Neural cell (in vitro differentiated cells): ENCODE results near the gene S100A2. TPM values are rescaled to one million over a fixed set of nuclear protein-coding genes. Genes with fewer than 3 reads are reported as not detected.

Experiments
- H2AFZ ChIP-seq: fragments of 200-600, 300-800 bp; sonication (generic), shearing (Covaris generic); 2 replicates; pipeline ENCODE4 v1.6.0; 2014; ENCODE audit warnings: low read depth, mild to moderate bottlenecking, antibody characterized with exemption, low read length, moderate library complexity
- H3F3A ChIP-seq: fragments of 200-600 bp; shearing (Covaris generic); 2 replicates; pipeline ENCODE4 v1.6.1; 2016; ENCODE audit warnings: mild to moderate bottlenecking, moderate library complexity, mixed read lengths, antibody characterized with exemption, low read length; ENCODE audit not compliant: insufficient read depth, poor library complexity, severe bottlenecking
- H3K27ac ChIP-seq: fragments of 200-600, 300-800 bp; sonication (generic), shearing (Covaris generic); 2 replicates; pipeline ENCODE4 v1.5.1; 2014; ENCODE audit warnings: mild to moderate bottlenecking, low read length, moderate library complexity
- H3K27me3 ChIP-seq: fragments of 300-800, 200-600 bp; sonication (generic), shearing (Covaris generic); 2 replicates; pipeline ENCODE4 v1.6.0; 2014; ENCODE audit warnings: mild to moderate bottlenecking, low read depth, low read length, moderate library complexity; ENCODE audit not compliant: insufficient read depth
- H3K36me3 ChIP-seq: fragments of 300-800, 200-600 bp; sonication (generic), shearing (Covaris generic); 2 replicates; pipeline ENCODE4 v1.5.1; 2014; ENCODE audit warnings: mild to moderate bottlenecking, antibody characterized with exemption, low read length, moderate library complexity; ENCODE audit not compliant: insufficient read depth
- H3K4me2 ChIP-seq: fragments of 300-800, 200-600 bp; sonication (generic), shearing (Covaris generic); 2 replicates; pipeline ENCODE4 v1.6.0; 2014; ENCODE audit warnings: mild to moderate bottlenecking, low read length
- H3K4me3 ChIP-seq: fragments of 300-800, 200-600 bp; sonication (generic), shearing (Covaris generic); 2 replicates; pipeline ENCODE4 v1.5.1; 2014; ENCODE audit warnings: mild to moderate bottlenecking, low read length, moderate library complexity
- H3K79me2 ChIP-seq: fragments of 200-600 bp; shearing (Covaris generic); replicated peaks from 2 replicates; pipeline ENCODE4 v1.6.0; 2014; ENCODE audit warnings: mild to moderate bottlenecking, low read length, moderate library complexity; ENCODE audit not compliant: insufficient read depth
- H3K9ac ChIP-seq: fragments of 300-800, 200-600 bp; sonication (generic), shearing (Covaris generic); 2 replicates; pipeline ENCODE4 v1.6.1; 2016; ENCODE audit warnings: mild to moderate bottlenecking, low read length, mixed read lengths
- H3K9me2 ChIP-seq: fragments of 200-600 bp; shearing (Covaris generic); 2 replicates; pipeline ENCODE4 v1.6.1; 2016; ENCODE audit warnings: mild to moderate bottlenecking, low read length, mixed read lengths; ENCODE audit not compliant: insufficient read depth
- H3K9me3 ChIP-seq: fragments of 200-600, 300-800 bp; sonication (generic), shearing (Covaris generic); 2 replicates; pipeline ENCODE4 v1.6.1; 2016; ENCODE audit warnings: mild to moderate bottlenecking, mixed run types, low read length, moderate library complexity, mixed read lengths
- H4K20me1 ChIP-seq: fragments of 200-600 bp; shearing (Covaris generic); 2 replicates; pipeline ENCODE4 v1.6.1; 2016; ENCODE audit warnings: mild to moderate bottlenecking, mixed run types; ENCODE audit not compliant: insufficient read depth
- EP300 ChIP-seq: fragments of 450-650 bp; conservative IDR thresholded peaks from 2 replicates; pipeline ENCODE4 v1.6.1; 2014; ENCODE audit warnings: antibody characterized with exemption, mild to moderate bottlenecking, moderate library complexity; ENCODE audit not compliant: poor library complexity, severe bottlenecking
- EZH2 ChIP-seq: fragments of 200-600, 300-800 bp; shearing (Covaris generic), sonication (generic); IDR thresholded peaks from 2 replicates; pipeline ENCODE4 v1.6.1; 2014; ENCODE audit warnings: antibody characterized with exemption, low read length, borderline replicate concordance, mild to moderate bottlenecking; ENCODE audit not compliant: insufficient read depth, poor library complexity, severe bottlenecking
- MXI1 ChIP-seq: fragments of 450-650 bp; conservative IDR thresholded peaks from 2 replicates; pipeline ENCODE4 v1.6.1; 2014; ENCODE audit warnings: antibody characterized with exemption, mild to moderate bottlenecking; ENCODE audit not compliant: poor library complexity, severe bottlenecking
- POLR2AphosphoS5 ChIP-seq: IDR thresholded peaks from 2 replicates; pipeline ENCODE4 v1.6.1; 2012
- RAD21 ChIP-seq: fragments of 450-650 bp; conservative IDR thresholded peaks from 2 replicates; pipeline ENCODE4 v1.6.1; 2014; ENCODE audit warnings: antibody characterized with exemption, mild to moderate bottlenecking, moderate library complexity
- REST ChIP-seq: IDR thresholded peaks from 2 replicates; pipeline ENCODE4 v1.6.1; 2012; ENCODE audit warnings: borderline replicate concordance
- SMC3 ChIP-seq: fragments of 450-650 bp; conservative IDR thresholded peaks from 2 replicates; pipeline ENCODE4 v1.6.1; 2014; ENCODE audit warnings: antibody characterized with exemption, mild to moderate bottlenecking, moderate library complexity; ENCODE audit not compliant: poor library complexity
- TAF1 ChIP-seq: IDR thresholded peaks from 2 replicates; pipeline ENCODE4 v1.6.1; 2012; ENCODE audit warnings: low read depth
- polyA minus RNA-seq: library from RNA; depleted of rRNA, polyadenylated mRNA; stranded (reverse); fragments of >200 nt; gene quantifications from 2 replicates; pipeline ENCODE4 v1.2.3, GENCODE V29; 2014
- polyA plus RNA-seq: library from polyadenylated mRNA; depleted of rRNA; stranded (reverse); fragments of >200 nt; gene quantifications from 2 replicates; pipeline ENCODE4 v1.2.3, GENCODE V29; 2014
- TF ChIP-seq, protein P1 (sequence below): fragments of 450-650 bp; IDR thresholded peaks from 2 replicates; pipeline ENCODE4 v1.5.1; 2014; ENCODE audit warnings: antibody characterized with exemption, mild to moderate bottlenecking, moderate library complexity; ENCODE audit not compliant: poor library complexity, severe bottlenecking

The S100A2 gene
- polyA plus RNA-seq: not detected in 2 replicates
- not detected in 2 replicates for polyA minus RNA-seq

DNA sequence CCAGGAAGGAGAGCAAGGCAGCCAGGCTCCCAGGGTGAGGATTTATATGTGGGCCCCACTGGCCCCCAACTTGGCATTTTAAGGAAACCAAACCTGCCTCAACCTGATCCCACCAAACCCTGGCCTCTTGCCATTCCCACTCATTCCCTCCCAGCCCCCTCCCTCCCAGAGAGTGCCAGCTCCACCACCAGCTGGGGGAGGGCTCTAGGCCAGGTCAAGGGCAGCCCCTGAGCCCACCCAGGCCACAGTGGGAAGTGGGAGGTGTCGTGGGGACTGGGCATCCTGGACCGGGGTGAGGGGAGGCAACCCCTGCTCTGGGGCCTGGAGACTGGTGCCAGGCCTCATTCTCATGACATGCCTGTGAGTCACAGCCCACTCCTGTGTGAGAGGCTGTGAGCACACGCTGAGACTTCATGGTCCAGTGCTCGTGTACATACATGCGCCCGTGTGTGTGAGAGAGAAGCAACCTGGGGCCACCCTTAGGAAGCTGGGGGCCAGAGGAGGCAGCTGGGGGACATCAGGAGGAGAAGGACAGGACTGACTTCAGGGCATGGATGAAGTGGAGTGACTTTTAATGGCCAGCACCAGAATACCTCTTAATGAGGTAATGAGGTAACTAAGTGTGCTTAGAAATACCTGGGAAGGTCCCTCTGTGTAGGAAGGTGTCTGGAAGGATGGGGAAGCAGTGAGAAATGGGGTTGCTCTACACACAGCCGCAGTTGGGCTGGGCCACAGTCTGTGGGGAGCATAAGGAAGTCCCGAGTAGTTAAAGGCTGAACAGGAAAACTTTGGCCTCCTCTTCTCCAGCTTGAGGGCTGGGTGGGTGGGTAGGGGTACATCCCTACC, at the start of gene S100A2:
S100A2 (minus strand) TSS at position 316 of the 846 bp plus-strand sequence. CDS start 1,967 bp downstream, outside the sequence.
- Histone ChIP-seq H3K79me2 (no peaks in the 10 kb centered on the region), H2AFZ (no peak within 1 kb of the TSS), H3K9me2 (no peaks in the 10 kb centered on the region), H3K36me3 (no peaks in the 10 kb centered on the region), H3F3A (no peaks in the 10 kb centered on the region), H3K4me2 (no peak within 1 kb of the TSS), H3K27me3 (no peaks in the 10 kb centered on the region), H3K9me3 (no peaks in the 10 kb centered on the region), H3K4me3 (no peak within 1 kb of the TSS), H3K27ac (no peak within 1 kb of the TSS), H4K20me1 (no peaks in the 10 kb centered on the region), H3K9ac (no peak within 1 kb of the TSS)
- no peak for TF ChIP-seq TAF1
- no peak for TF ChIP-seq SMC3
- TF ChIP-seq EZH2: no peak
- TF ChIP-seq, protein P1, sequence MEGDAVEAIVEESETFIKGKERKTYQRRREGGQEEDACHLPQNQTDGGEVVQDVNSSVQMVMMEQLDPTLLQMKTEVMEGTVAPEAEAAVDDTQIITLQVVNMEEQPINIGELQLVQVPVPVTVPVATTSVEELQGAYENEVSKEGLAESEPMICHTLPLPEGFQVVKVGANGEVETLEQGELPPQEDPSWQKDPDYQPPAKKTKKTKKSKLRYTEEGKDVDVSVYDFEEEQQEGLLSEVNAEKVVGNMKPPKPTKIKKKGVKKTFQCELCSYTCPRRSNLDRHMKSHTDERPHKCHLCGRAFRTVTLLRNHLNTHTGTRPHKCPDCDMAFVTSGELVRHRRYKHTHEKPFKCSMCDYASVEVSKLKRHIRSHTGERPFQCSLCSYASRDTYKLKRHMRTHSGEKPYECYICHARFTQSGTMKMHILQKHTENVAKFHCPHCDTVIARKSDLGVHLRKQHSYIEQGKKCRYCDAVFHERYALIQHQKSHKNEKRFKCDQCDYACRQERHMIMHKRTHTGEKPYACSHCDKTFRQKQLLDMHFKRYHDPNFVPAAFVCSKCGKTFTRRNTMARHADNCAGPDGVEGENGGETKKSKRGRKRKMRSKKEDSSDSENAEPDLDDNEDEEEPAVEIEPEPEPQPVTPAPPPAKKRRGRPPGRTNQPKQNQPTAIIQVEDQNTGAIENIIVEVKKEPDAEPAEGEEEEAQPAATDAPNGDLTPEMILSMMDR: no peak
- TF ChIP-seq REST: no peak
- no peak for TF ChIP-seq MXI1
- TF ChIP-seq RAD21: no peak
- no peak for TF ChIP-seq POLR2AphosphoS5
- no peak for TF ChIP-seq EP300

DNA sequence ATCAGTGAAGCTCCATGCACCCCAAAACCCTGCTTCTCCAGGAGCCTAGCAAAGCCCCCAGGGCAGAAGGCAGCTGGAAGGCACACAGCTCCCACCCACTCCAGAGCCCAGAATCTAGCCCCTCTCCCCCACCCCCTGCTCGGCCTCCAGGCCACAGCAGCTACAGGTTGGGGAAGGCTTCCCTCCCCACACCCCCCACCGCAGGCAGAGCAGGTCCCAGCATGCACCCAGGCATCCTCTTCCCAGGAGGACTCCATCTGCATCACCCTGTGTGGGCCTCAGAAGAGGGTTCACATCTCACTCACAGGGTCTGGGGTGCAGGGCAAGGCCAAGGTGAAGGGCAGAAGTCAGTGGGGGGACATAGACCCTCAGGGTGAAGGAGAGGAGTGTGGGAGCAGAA, 49.8 kb upstream of the S100A2 start:
- no peaks in the 10 kb centered on the region for H3K9me2 ChIP-seq
- no peaks in the 10 kb centered on the region for H3K79me2 ChIP-seq
- TF ChIP-seq, protein P1: no peak
- TF ChIP-seq EZH2 (no peak), MXI1 (no peak)
- H3K27ac ChIP-seq: no peak overlapping the region
- H3K36me3 ChIP-seq: no peaks in the 10 kb centered on the region
- no peak overlapping the region for H3K4me2 ChIP-seq
- H3F3A ChIP-seq: no peaks in the 10 kb centered on the region
- no peaks in the 10 kb centered on the region for H3K27me3 ChIP-seq
- H2AFZ ChIP-seq: no peak overlapping the region
- no peaks in the 10 kb centered on the region for H4K20me1 ChIP-seq
- no peak overlapping the region for H3K4me3 ChIP-seq
- no peaks in the 10 kb centered on the region for H3K9me3 ChIP-seq
- no peak overlapping the region for H3K9ac ChIP-seq
